ENCODE measurements around the gene MCAT.

DNA sequence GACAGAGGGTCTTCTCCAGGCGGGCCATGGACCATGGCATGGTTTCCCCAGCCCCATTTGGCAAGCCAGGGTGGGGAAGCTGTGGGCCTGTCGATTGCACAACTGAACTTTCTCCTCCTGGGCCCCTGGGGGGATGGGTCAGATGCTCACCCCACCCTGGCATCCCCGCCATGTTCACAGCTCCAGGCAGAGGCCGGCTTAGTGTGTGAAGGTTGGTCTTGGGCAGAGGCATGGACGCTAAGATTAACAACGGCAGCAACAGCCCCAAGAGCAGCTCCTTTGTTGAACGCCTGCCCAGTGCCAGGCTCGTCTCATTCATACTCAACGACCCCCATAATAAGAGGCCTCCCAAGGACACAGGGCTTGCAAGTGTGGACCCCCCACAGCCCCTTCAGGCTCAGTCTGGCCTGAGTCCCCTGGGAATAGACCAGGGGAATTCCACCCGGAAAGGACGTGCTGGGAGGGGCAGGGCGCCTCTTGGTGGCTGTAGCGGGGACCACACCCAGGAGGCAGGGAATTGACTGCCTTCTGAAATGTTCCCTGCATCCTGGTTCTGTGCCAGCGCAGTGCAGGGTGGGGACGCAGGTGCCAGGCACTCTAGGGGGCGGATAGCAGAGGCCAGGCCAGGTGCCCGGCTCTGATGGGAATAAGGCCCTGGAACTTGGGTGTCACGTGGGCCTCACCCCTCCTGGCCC lies 16.4 kb upstream of the MCAT start:
- TF ChIP-seq POLR2A (IDR thresholded peaks at IDR 0.05) (no peak), POLR2AphosphoS5 (IDR thresholded peaks at IDR 0.05) (no peak)
- TF ChIP-seq, protein P1, sequence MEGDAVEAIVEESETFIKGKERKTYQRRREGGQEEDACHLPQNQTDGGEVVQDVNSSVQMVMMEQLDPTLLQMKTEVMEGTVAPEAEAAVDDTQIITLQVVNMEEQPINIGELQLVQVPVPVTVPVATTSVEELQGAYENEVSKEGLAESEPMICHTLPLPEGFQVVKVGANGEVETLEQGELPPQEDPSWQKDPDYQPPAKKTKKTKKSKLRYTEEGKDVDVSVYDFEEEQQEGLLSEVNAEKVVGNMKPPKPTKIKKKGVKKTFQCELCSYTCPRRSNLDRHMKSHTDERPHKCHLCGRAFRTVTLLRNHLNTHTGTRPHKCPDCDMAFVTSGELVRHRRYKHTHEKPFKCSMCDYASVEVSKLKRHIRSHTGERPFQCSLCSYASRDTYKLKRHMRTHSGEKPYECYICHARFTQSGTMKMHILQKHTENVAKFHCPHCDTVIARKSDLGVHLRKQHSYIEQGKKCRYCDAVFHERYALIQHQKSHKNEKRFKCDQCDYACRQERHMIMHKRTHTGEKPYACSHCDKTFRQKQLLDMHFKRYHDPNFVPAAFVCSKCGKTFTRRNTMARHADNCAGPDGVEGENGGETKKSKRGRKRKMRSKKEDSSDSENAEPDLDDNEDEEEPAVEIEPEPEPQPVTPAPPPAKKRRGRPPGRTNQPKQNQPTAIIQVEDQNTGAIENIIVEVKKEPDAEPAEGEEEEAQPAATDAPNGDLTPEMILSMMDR (IDR thresholded peaks at IDR 0.05), result no peak

Measured in breast epithelium (tissue), 3 donors.